Measurements from ENCODE around the gene PARP2. TPM values are rescaled to one million over a fixed set of nuclear protein-coding genes. Genes with fewer than 3 reads are reported as not detected.

The PARP2 gene
- polyA plus RNA-seq, 1 donor from 2014 or later: 78.7 TPM

- no peak overlapping the region for H2AFZ ChIP-seq (ENCODE audit: low read depth, low read length)
- H3F3A ChIP-seq (ENCODE audit: insufficient read depth, low read length, poor library complexity, severe bottlenecking): no peaks in the 10 kb centered on the region
- no peaks in the 10 kb centered on the region for H3K27me3 ChIP-seq (ENCODE audit: insufficient read depth, low read depth, low read length)
- H3K36me3 ChIP-seq (ENCODE audit: insufficient read depth, low read length): no peaks in the 10 kb centered on the region
- no peaks in the 10 kb centered on the region for H4K20me1 ChIP-seq (ENCODE audit: insufficient read depth)
- no peak overlapping the region for H3K4me3 ChIP-seq (ENCODE audit: low read length)
- no peak overlapping the region for H3K9ac ChIP-seq (ENCODE audit: low read length)
- H3K27ac ChIP-seq (ENCODE audit: low read length): no peak overlapping the region
- TF ChIP-seq SMC3 (conservative IDR thresholded peaks at IDR 0.05; ENCODE audit: poor library complexity): no peak
- no peak for TF ChIP-seq REST (IDR thresholded peaks at IDR 0.05; ENCODE audit: borderline replicate concordance)
- no peak for TF ChIP-seq POLR2AphosphoS5 (IDR thresholded peaks at IDR 0.05)
- no peak for TF ChIP-seq EZH2 (IDR thresholded peaks at IDR 0.05; ENCODE audit: borderline replicate concordance, insufficient read depth, low read length, poor library complexity, severe bottlenecking)
- no peak for TF ChIP-seq MXI1 (conservative IDR thresholded peaks at IDR 0.05; ENCODE audit: poor library complexity, severe bottlenecking)
- H3K9me3 ChIP-seq (ENCODE audit: low read length): no peaks in the 10 kb centered on the region
- H3K9me2 ChIP-seq (ENCODE audit: insufficient read depth, low read length): no peaks in the 10 kb centered on the region
- H3K79me2 ChIP-seq (replicated peaks; ENCODE audit: insufficient read depth, low read length): peaks cover 8% of the 10 kb centered on the region
- no peak overlapping the region for H3K4me2 ChIP-seq (ENCODE audit: low read length)
Observed at GRCh38 chr14:20346713-20347112, 3.3 kb downstream of the PARP2 start.

GRCh38 chr14:20347747-20348146, 4.3 kb downstream of the PARP2 start:
- Histone ChIP-seq H4K20me1 (ENCODE audit: insufficient read depth) (no peaks in the 10 kb centered on the region), H3K9ac (ENCODE audit: low read length) (no peak overlapping the region), H3K4me3 (ENCODE audit: low read length) (no peak overlapping the region), H3F3A (ENCODE audit: insufficient read depth, low read length, poor library complexity, severe bottlenecking) (no peaks in the 10 kb centered on the region), H3K79me2 (replicated peaks; ENCODE audit: insufficient read depth, low read length) (peaks cover 8% of the 10 kb centered on the region), H3K27ac (ENCODE audit: low read length) (no peak overlapping the region), H3K4me2 (ENCODE audit: low read length) (no peak overlapping the region), H2AFZ (ENCODE audit: low read depth, low read length) (no peak overlapping the region), H3K36me3 (ENCODE audit: insufficient read depth, low read length) (no peaks in the 10 kb centered on the region), H3K27me3 (ENCODE audit: insufficient read depth, low read depth, low read length) (no peaks in the 10 kb centered on the region), H3K9me2 (ENCODE audit: insufficient read depth, low read length) (no peaks in the 10 kb centered on the region), H3K9me3 (ENCODE audit: low read length) (no peaks in the 10 kb centered on the region)
- TF ChIP-seq EZH2 (IDR thresholded peaks at IDR 0.05; ENCODE audit: borderline replicate concordance, insufficient read depth, low read length, poor library complexity, severe bottlenecking): no peak
- no peak for TF ChIP-seq POLR2AphosphoS5 (IDR thresholded peaks at IDR 0.05)
- TF ChIP-seq TAF1 (IDR thresholded peaks at IDR 0.05; ENCODE audit: low read depth): no peak
- TF ChIP-seq RAD21 (conservative IDR thresholded peaks at IDR 0.05): no peak

GRCh38 chr14:20350282-20350681, 6.8 kb downstream of the PARP2 start:
- no peaks in the 10 kb centered on the region for H3K9me2 ChIP-seq (ENCODE audit: insufficient read depth, low read length)
- no peaks in the 10 kb centered on the region for H3K79me2 ChIP-seq (replicated peaks; ENCODE audit: insufficient read depth, low read length)
- H3K9ac ChIP-seq (ENCODE audit: low read length): no peak overlapping the region
- no peaks in the 10 kb centered on the region for H3K27me3 ChIP-seq (ENCODE audit: insufficient read depth, low read depth, low read length)
- H3K4me2 ChIP-seq (ENCODE audit: low read length): no peak overlapping the region
- H3K4me3 ChIP-seq (ENCODE audit: low read length): no peak overlapping the region
- no peak overlapping the region for H2AFZ ChIP-seq (ENCODE audit: low read depth, low read length)
- peaks cover 5% of the 10 kb centered on the region for H3K36me3 ChIP-seq (ENCODE audit: insufficient read depth, low read length)
- H3F3A ChIP-seq (ENCODE audit: insufficient read depth, low read length, poor library complexity, severe bottlenecking): no peaks in the 10 kb centered on the region
- no peak for TF ChIP-seq EP300 (conservative IDR thresholded peaks at IDR 0.05; ENCODE audit: poor library complexity, severe bottlenecking)
- TF ChIP-seq TAF1 (IDR thresholded peaks at IDR 0.05; ENCODE audit: low read depth): no peak
- no peak for TF ChIP-seq REST (IDR thresholded peaks at IDR 0.05; ENCODE audit: borderline replicate concordance)
- TF ChIP-seq MXI1 (conservative IDR thresholded peaks at IDR 0.05; ENCODE audit: poor library complexity, severe bottlenecking): no peak
- TF ChIP-seq SMC3 (conservative IDR thresholded peaks at IDR 0.05; ENCODE audit: poor library complexity): no peak
- TF ChIP-seq POLR2AphosphoS5 (IDR thresholded peaks at IDR 0.05): no peak
- no peak for TF ChIP-seq RAD21 (conservative IDR thresholded peaks at IDR 0.05)
- no peak for TF ChIP-seq EZH2 (IDR thresholded peaks at IDR 0.05; ENCODE audit: borderline replicate concordance, insufficient read depth, low read length, poor library complexity, severe bottlenecking)
- no peak for TF ChIP-seq CTCF (IDR thresholded peaks at IDR 0.05; ENCODE audit: poor library complexity, severe bottlenecking)
- H3K27ac ChIP-seq (ENCODE audit: low read length): no peak overlapping the region
- no peaks in the 10 kb centered on the region for H4K20me1 ChIP-seq (ENCODE audit: insufficient read depth)
- H3K9me3 ChIP-seq (ENCODE audit: low read length): no peaks in the 10 kb centered on the region
